ENCODE data around the gene KRTAP10-3. TPM values are rescaled to one million over a fixed set of nuclear protein-coding genes. Genes with fewer than 3 reads are reported as not detected.

The KRTAP10-3 gene
- total and polyA plus RNA-seq, 2 donors (not counting 3 experiments of a cell fraction or from before 2014, with no cell fraction given): not detected

GRCh38 chr21:44595524-44595923, 36.9 kb upstream of the KRTAP10-3 start:
- CTCF ChIA-PET: interaction anchor here (1.7 kb wide), 1 partner anchor 198 kb away, joined by 5 read pairs; no protein-coding TSS in a partner anchor
- no peak for FAIRE-seq
- no peak overlapping the region for H3K27ac ChIP-seq (ENCODE audit: insufficient read depth, low read depth, low read length)

More at GRCh38 chr21:44595524-44595923, 36.9 kb upstream of the KRTAP10-3 start:
- POLR2A ChIA-PET: no interaction called here
- Histone ChIP-seq H4K20me1 (replicated peaks; ENCODE audit: control insufficient read depth, extremely low read depth, insufficient read depth, low read length) (no peaks in the 10 kb centered on the region), H3K9me3 (replicated peaks; ENCODE audit: control insufficient read depth, insufficient read depth, low read length) (no peaks in the 10 kb centered on the region), H3K4me3 (replicated peaks in 1 of 3; ENCODE audit: insufficient read depth in 1 of 3, low read depth in 1 of 3, low read length in 3 of 3) (no peak overlapping the region), H3K4me1 (ENCODE audit: control insufficient read depth, extremely low read depth, insufficient read depth, low read length) (no peaks in the 10 kb centered on the region), H2AFZ (ENCODE audit: low read depth, low read length) (no peak overlapping the region), H3K4me2 (ENCODE audit: insufficient read depth, low read length) (no peak overlapping the region), H3K9ac (replicated peaks; ENCODE audit: extremely low read depth, insufficient read depth, low read length) (no peak overlapping the region), H3K79me2 (ENCODE audit: control insufficient read depth, insufficient read depth, low read length) (no peaks in the 10 kb centered on the region), H3K36me3 (ENCODE audit: control insufficient read depth in 2 of 2, extremely low read depth in 1 of 2, insufficient read depth in 2 of 2, low read length in 2 of 2) (no peaks in the 10 kb centered on the region), H3K9me1 (replicated peaks; ENCODE audit: control insufficient read depth, extremely low read depth, insufficient read depth, low read length) (no peaks in the 10 kb centered on the region), H3K27me3 (ENCODE audit: control insufficient read depth in 2 of 2, insufficient read depth in 2 of 2, low read length in 2 of 2) (peaks cover 0 to 2% of the 10 kb centered on the region in 2 experiments)
- no TSS peak for BruUV-seq (replicated peaks)
- TF ChIP-seq EZH2 (IDR thresholded peaks at IDR 0.05; ENCODE audit: borderline replicate concordance, low read depth, low read length, severe bottlenecking) (no peak), POLR2AphosphoS5 (IDR thresholded peaks at IDR 0.05; ENCODE audit: insufficient read depth, low read depth, low read length) (no peak), FOS (IDR thresholded peaks at IDR 0.05; ENCODE audit: borderline replicate concordance, insufficient read depth, low read length) (no peak), JUN (IDR thresholded peaks at IDR 0.05; ENCODE audit: borderline replicate concordance, insufficient read depth, insufficient read length, low read depth) (no peak), GATA2 (IDR thresholded peaks at IDR 0.05; ENCODE audit: insufficient read depth, insufficient read length, low read depth, low read length) (no peak), CTCF (IDR thresholded peaks at IDR 0.05; ENCODE audit: extremely low read depth in 1 of 2, insufficient read depth in 1 of 2, low read depth in 1 of 2, low read length in 2 of 2) (no peak)
- DNase-seq (ENCODE audit: low read depth, low spot score): no peak
- intact Hi-C loops (cut with micrococcal nuclease): no loop called here
- dilution Hi-C loops (cut with MboI; ENCODE audit: extremely low pct_ligation_motif_present, low sequenced_read_pairs): no loop called here
